OCI-LY7 (cell line): ENCODE measurements around the gene BHLHA15. TPM values are rescaled to one million over a fixed set of nuclear protein-coding genes. Genes with fewer than 3 reads are reported as not detected.

Experiments
- BruUV-seq: library from RNA; stranded (reverse); fragments of 400-500 nt; replicated peaks from 2 replicates; lab custom pipeline; 2021; lab: Mats Ljungman, UMichigan
- CTCF ChIA-PET: fragments of 300-600 bp; sonication (Branson Sonifier 250); formaldehyde crosslinking; loops from one replicate; lab custom pipeline; 2022; ENCODE audit warnings: antibody characterized with exemption; ENCODE audit not compliant: unreplicated experiment; lab: Charles Lee
- POLR2A ChIA-PET: fragments of 300-600 bp; sonication (Branson Sonifier 250); formaldehyde crosslinking; loops from one replicate; lab custom pipeline; 2022; ENCODE audit warnings: antibody characterized with exemption; lab: Charles Lee
- DNase-seq: peaks from one replicate; pipeline ENCODE4 v3.0.0-alpha.2; 2015; ENCODE audit warnings: low spot score
- H2AFZ ChIP-seq: fragments of 200-600 bp; sonication (generic), shearing (Covaris generic); 2 replicates; pipeline ENCODE4 v1.6.1; 2014; ENCODE audit warnings: mild to moderate bottlenecking, antibody characterized with exemption, low read length, moderate library complexity
- H3K27ac ChIP-seq: fragments of 200-600 bp; sonication (generic); 2 replicates; pipeline ENCODE4 v1.5.1; 2014; ENCODE audit warnings: mixed run types, low read depth, mild to moderate bottlenecking, moderate library complexity, low read length, inconsistent platforms; ENCODE audit not compliant: poor library complexity, severe bottlenecking
- H3K36me3 ChIP-seq: fragments of 200-600 bp; sonication (generic); 2 replicates; pipeline ENCODE4 v1.6.1; 2014; ENCODE audit warnings: mild to moderate bottlenecking, antibody characterized with exemption, low read length, moderate library complexity, mixed read lengths; ENCODE audit not compliant: insufficient read depth
- H3K4me1 ChIP-seq: fragments of 200-600 bp; sonication (generic); 2 replicates; pipeline ENCODE4 v1.5.1; 2014; ENCODE audit warnings: mild to moderate bottlenecking, low read length; ENCODE audit not compliant: insufficient read depth, poor library complexity, severe bottlenecking
- H3K4me2 ChIP-seq: fragments of 200-600 bp; sonication (generic); 2 replicates; pipeline ENCODE4 v1.6.1; 2014; ENCODE audit warnings: mild to moderate bottlenecking, low read length
- H3K4me3 ChIP-seq: fragments of 200-600 bp; sonication (generic); 2 replicates; pipeline ENCODE4 v1.5.1; 2014; ENCODE audit warnings: mild to moderate bottlenecking, low read depth, low read length; ENCODE audit not compliant: poor library complexity, severe bottlenecking
- H3K79me2 ChIP-seq: fragments of 200-600 bp; sonication (generic); 2 replicates; pipeline ENCODE4 v1.6.1; 2016; ENCODE audit warnings: low read depth, mild to moderate bottlenecking, low read length, moderate library complexity, mixed read lengths; ENCODE audit not compliant: insufficient read depth
- H3K9me2 ChIP-seq: fragments of 200-600 bp; sonication (generic); 2 replicates; pipeline ENCODE4 v1.6.1; 2016; ENCODE audit warnings: mild to moderate bottlenecking, low read length, mixed read lengths; ENCODE audit not compliant: insufficient read depth
- H3K9me3 ChIP-seq: fragments of 200-600 bp; sonication (generic); 2 replicates; pipeline ENCODE4 v1.6.1; 2014; ENCODE audit warnings: mild to moderate bottlenecking, mixed run types, low read length, mixed read lengths
- H4K20me1 ChIP-seq: fragments of 200-600 bp; sonication (generic); 2 replicates; pipeline ENCODE4 v1.6.1; 2014; ENCODE audit warnings: mild to moderate bottlenecking, antibody characterized with exemption, low read length, moderate library complexity, mixed read lengths; ENCODE audit not compliant: insufficient read depth
- CTCF ChIP-seq: fragments of 200-600 bp; sonication (generic); conservative IDR thresholded peaks from 2 replicates; pipeline ENCODE4 v1.5.1; 2014; ENCODE audit warnings: mild to moderate bottlenecking, antibody characterized with exemption, low read length, moderate library complexity, mixed read lengths
- EZH2phosphoT487 ChIP-seq: fragments of 200-600 bp; sonication (generic); IDR thresholded peaks from 2 replicates; pipeline ENCODE4 v1.6.1; 2018; ENCODE audit warnings: low read depth, borderline replicate concordance, mild to moderate bottlenecking, mixed run types, antibody characterized with exemption, low read length, moderate library complexity, mixed read lengths
- intact Hi-C: fragments of 100-400 bp; cut with micrococcal nuclease; formaldehyde crosslinking; loops from one replicate; pipeline ENCODE4 v1.10.0; 2022; ENCODE audit not compliant: unreplicated experiment
- total RNA-seq, 2 experiments: library from RNA; depleted of rRNA in 1 of 2; stranded (reverse); fragments of >200 nt in 1 of 2; shearing (Covaris generic) in 1 of 2; gene quantifications; 2 replicates each; pipeline ENCODE4 v1.2.3, GENCODE V29; 2014 to 2022

BHLHA15 gene
- total RNA-seq, 2 experiments from 2014 or later, result 0.69 to 4.3 TPM

GRCh38 chr7:98230746-98231471, 19.7 kb downstream of the BHLHA15 start:
- no TSS peak for BruUV-seq
- ChIA-PET CTCF (no interaction called here), POLR2A (no interaction called here)
- TF ChIP-seq EZH2phosphoT487 (no peak), CTCF (no peak)
- no peak overlapping the region for H3K4me3 ChIP-seq
- no peak for DNase-seq
- H3K4me1 ChIP-seq, result no peaks in the 10 kb centered on the region
- H3K36me3 ChIP-seq, result no peaks in the 10 kb centered on the region
- no peaks in the 10 kb centered on the region for H3K9me3 ChIP-seq
- H4K20me1 ChIP-seq, result no peaks in the 10 kb centered on the region
- H2AFZ ChIP-seq, result no peak overlapping the region
- no peaks in the 10 kb centered on the region for H3K9me2 ChIP-seq
- no peak overlapping the region for H3K27ac ChIP-seq
- intact Hi-C loops, result no loop called here
- H3K4me2 ChIP-seq, result no peak overlapping the region
- no peaks in the 10 kb centered on the region for H3K79me2 ChIP-seq

- Histone ChIP-seq H3K4me1 (no peaks in the 10 kb centered on the region), H4K20me1 (no peaks in the 10 kb centered on the region), H3K36me3 (no peaks in the 10 kb centered on the region), H3K4me3 (no peak overlapping the region), H3K79me2 (no peaks in the 10 kb centered on the region), H3K9me2 (no peaks in the 10 kb centered on the region), H3K4me2 (no peak overlapping the region), H2AFZ (no peak overlapping the region), H3K9me3 (no peaks in the 10 kb centered on the region), H3K27ac (no peak overlapping the region)
- ChIA-PET CTCF (no interaction called here), POLR2A (interaction anchor here (0.6 to 0.9 kb wide), 2 partner anchors 28 to 255 kb away, joined by 3 read pairs; no protein-coding TSS in a partner anchor)
- BruUV-seq, result no TSS peak
- DNase-seq, result no peak
- intact Hi-C loops, result no loop called here
- TF ChIP-seq EZH2phosphoT487 (no peak), CTCF (no peak)
Observed at GRCh38 chr7:98231493-98232262, 20.4 kb downstream of the BHLHA15 start.

DNA sequence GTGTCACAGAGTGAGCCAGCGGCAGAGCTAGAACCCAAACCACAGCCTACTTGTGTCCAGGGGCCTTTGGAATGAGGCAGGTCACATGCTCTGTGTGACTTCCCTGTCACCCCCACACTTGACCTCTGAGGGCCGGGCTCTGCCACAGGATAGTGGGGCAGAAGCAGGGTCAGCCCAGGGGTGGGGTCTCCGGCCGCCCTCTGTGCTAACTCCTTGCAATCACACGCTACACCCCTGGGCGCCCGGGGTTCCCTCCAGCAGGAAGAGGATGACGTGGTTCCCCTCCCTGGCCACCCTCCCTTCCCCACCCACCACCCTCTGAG, 21.0 kb downstream of the BHLHA15 start:
- no peaks in the 10 kb centered on the region for H3K79me2 ChIP-seq
- no TSS peak for BruUV-seq
- H4K20me1 ChIP-seq, result no peaks in the 10 kb centered on the region
- DNase-seq, result no peak
- H3K4me2 ChIP-seq, result no peak overlapping the region
- H3K4me1 ChIP-seq, result no peaks in the 10 kb centered on the region
- ChIA-PET POLR2A (interaction anchor here (0.5 to 0.9 kb wide), 3 partner anchors 29 to 256 kb away, joined by 3 read pairs; no protein-coding TSS in a partner anchor), CTCF (no interaction called here)
- TF ChIP-seq CTCF (no peak), EZH2phosphoT487 (no peak)
- intact Hi-C loops, result no loop called here
- no peaks in the 10 kb centered on the region for H3K36me3 ChIP-seq
- no peak overlapping the region for H2AFZ ChIP-seq
- H3K4me3 ChIP-seq, result no peak overlapping the region
- no peaks in the 10 kb centered on the region for H3K9me2 ChIP-seq
- H3K27ac ChIP-seq, result no peak overlapping the region
- H3K9me3 ChIP-seq, result no peaks in the 10 kb centered on the region
